ENCODE results near the gene FRMD8. TPM values are rescaled to one million over a fixed set of nuclear protein-coding genes. Genes with fewer than 3 reads are reported as not detected.
A peak's percentile ranks its signal among the peaks of the same experiment; 100 is the strongest.

Gene FRMD8
- total RNA-seq, 1 donor from 2014 or later: 49.6 TPM

DNA sequence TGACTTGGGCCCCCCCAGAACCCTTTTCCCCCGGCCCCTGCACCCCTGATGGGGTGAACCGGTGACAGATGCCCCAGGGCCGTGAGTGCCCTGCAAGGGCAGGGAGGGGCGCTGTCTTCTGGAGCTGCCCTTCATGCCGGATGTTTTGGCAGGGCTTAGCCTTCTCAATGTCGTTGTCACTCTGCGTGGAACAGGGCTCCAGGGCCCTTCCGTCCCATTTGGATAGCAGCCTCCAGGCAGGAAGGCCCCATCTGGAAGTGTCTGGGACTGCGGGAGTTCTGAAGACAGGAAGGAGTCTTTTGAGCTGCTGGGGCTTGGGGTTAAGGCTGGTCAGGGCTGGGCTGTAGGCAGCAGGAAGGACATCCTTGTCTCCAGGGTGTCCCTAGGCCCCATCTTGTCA lies 4.6 kb downstream of the FRMD8 start:
- H3K27me3 Mint-ChIP-seq (ENCODE audit: low read depth): no peaks in the 10 kb centered on the region
- H3K27ac Mint-ChIP-seq (ENCODE audit: unreplicated experiment): peak overlapping the region; percentile 87
- TF ChIP-seq, protein P1, sequence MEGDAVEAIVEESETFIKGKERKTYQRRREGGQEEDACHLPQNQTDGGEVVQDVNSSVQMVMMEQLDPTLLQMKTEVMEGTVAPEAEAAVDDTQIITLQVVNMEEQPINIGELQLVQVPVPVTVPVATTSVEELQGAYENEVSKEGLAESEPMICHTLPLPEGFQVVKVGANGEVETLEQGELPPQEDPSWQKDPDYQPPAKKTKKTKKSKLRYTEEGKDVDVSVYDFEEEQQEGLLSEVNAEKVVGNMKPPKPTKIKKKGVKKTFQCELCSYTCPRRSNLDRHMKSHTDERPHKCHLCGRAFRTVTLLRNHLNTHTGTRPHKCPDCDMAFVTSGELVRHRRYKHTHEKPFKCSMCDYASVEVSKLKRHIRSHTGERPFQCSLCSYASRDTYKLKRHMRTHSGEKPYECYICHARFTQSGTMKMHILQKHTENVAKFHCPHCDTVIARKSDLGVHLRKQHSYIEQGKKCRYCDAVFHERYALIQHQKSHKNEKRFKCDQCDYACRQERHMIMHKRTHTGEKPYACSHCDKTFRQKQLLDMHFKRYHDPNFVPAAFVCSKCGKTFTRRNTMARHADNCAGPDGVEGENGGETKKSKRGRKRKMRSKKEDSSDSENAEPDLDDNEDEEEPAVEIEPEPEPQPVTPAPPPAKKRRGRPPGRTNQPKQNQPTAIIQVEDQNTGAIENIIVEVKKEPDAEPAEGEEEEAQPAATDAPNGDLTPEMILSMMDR (IDR thresholded peaks at IDR 0.05): peak; percentile 32
- H3K9me3 Mint-ChIP-seq (ENCODE audit: low read depth): no peaks in the 10 kb centered on the region
- peaks cover 51% of the 10 kb centered on the region for H3K4me1 Mint-ChIP-seq (ENCODE audit: low read depth)
- peaks cover 4% of the 10 kb centered on the region for H3K36me3 Mint-ChIP-seq (ENCODE audit: low read depth)
- DNase-seq (ENCODE audit: low spot score): no peak
- peak overlapping the region; percentile 63 for H3K4me3 Mint-ChIP-seq (ENCODE audit: unreplicated experiment)

DNA sequence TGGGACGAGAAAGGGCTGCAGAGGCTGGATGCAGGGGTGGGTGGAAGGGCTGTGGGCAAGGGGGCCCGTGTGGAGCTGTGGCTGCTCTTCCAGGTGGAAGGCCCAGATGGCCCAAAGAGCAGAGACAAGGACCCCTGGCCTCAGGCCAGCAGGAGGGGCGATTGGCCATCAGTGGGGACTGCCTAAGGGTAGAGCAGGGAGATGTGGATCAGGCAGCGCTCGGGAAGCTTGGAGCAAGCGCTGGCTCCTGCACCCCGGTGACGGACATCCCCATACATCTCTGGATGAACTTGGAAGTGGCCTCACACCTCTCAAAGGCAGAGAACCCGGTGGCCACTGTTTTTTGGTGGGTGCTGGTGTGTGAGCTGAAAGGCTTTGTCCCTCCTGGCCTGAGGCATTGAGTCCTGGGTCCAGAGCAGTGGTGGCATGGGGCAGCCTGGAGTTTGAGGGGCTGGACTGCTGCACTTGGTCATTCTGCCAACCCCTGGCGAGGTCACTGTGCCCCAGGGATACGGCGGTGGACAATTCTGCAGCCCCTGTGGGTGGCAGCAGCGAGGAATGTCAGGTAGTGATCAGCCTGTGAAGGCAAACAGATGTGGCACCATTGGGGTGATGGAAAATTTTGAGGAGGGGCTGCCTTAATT lies 5.9 kb downstream of the FRMD8 start:
- peaks cover 7% of the 10 kb centered on the region for H3K36me3 Mint-ChIP-seq (ENCODE audit: low read depth)

DNA sequence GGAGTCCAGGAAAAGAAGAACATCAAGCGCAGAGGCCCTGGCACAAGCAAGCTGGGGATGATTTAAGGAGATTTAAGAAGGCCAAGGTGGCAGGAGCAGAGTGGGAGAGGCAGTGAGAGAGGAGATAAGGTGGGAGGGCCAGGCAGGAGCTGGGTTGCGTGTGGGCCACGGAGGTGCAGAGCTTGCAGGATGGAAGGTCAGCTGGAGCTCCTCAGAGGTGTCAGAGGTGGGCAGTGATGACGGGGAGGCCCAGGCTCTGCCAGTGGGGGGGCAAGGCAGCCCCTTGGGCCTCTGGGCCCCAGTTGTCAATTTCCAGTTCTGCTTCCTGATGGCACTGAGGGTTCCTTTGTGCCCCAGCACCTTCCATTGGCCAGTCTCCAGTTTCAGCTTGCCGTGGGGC lies 6.5 kb downstream of the FRMD8 start:
- TF ChIP-seq, protein P1 (IDR thresholded peaks at IDR 0.05): no peak
- DNase-seq (ENCODE audit: low spot score): no peak
- Mint-ChIP-seq H3K36me3 (ENCODE audit: low read depth) (peaks cover 9% of the 10 kb centered on the region), H3K4me1 (ENCODE audit: low read depth) (peaks cover 37% of the 10 kb centered on the region), H3K4me3 (ENCODE audit: unreplicated experiment) (no peak overlapping the region), H3K27me3 (ENCODE audit: low read depth) (no peaks in the 10 kb centered on the region), H3K9me3 (ENCODE audit: low read depth) (no peaks in the 10 kb centered on the region), H3K27ac (ENCODE audit: unreplicated experiment) (peak overlapping the region; percentile 49)

More for the DNA sequence above, 5.9 kb downstream of the FRMD8 start:
- H3K9me3 Mint-ChIP-seq (ENCODE audit: low read depth): no peaks in the 10 kb centered on the region
- TF ChIP-seq, protein P1 (IDR thresholded peaks at IDR 0.05): no peak
- H3K4me1 Mint-ChIP-seq (ENCODE audit: low read depth): peaks cover 43% of the 10 kb centered on the region
- H3K27ac Mint-ChIP-seq (ENCODE audit: unreplicated experiment): no peak overlapping the region
- no peak for DNase-seq (ENCODE audit: low spot score)
- no peaks in the 10 kb centered on the region for H3K27me3 Mint-ChIP-seq (ENCODE audit: low read depth)
- H3K4me3 Mint-ChIP-seq (ENCODE audit: unreplicated experiment): no peak overlapping the region

DNA sequence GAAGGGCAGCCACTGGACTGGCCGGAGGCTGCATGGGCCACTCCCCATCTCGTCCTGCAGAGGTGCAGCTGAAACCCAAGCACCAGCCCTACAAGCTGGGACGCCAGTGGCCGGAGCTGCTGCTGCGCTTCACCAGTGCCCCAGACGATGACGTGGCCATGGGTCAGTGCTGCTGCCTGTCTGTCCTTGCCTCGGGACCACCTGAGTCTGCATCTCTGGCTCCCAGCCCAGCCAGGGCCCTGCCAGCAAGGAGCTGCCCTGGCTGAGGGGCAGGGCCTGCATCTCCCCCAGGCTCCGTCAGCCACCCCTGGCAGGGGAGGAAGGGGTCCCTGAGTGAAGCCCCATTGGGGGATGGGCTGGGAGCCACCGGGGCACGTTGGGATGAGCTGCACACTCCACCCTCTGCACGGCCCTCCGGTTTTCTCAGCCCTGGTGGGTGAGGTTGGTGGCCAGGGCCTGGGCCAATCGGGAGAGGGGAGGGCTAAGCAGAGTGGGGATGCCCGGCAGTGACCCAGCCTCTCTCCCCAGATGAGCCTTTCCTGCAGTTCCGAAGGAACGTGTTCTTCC lies 7.2 kb downstream of the FRMD8 start:
- H3K4me3 Mint-ChIP-seq (ENCODE audit: unreplicated experiment): no peak overlapping the region
- H3K36me3 Mint-ChIP-seq (ENCODE audit: low read depth): peaks cover 12% of the 10 kb centered on the region
- DNase-seq (ENCODE audit: low spot score): no peak

DNA sequence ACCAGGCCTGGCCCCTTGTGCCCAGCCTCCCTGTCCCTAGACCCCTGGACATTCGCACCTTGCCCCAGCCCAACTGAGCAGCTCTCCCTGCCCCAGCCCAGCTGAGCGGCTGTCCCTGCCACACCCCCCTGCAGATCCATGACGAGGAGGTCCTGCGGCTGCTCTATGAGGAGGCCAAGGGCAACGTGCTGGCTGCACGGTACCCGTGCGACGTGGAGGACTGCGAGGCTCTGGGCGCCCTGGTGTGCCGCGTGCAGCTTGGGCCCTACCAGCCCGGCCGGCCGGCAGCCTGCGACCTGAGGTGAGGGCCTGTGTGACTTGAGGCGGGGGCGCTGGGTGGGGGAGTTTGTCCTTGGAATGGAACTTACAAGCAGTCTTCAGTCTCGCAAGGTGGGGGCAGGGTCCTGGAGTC lies 7.7 kb downstream of the FRMD8 start:
- Mint-ChIP-seq H3K36me3 (ENCODE audit: low read depth) (peaks cover 12% of the 10 kb centered on the region), H3K4me1 (ENCODE audit: low read depth) (peaks cover 25% of the 10 kb centered on the region), H3K27ac (ENCODE audit: unreplicated experiment) (no peak overlapping the region), H3K4me3 (ENCODE audit: unreplicated experiment) (no peak overlapping the region), H3K9me3 (ENCODE audit: low read depth) (no peaks in the 10 kb centered on the region), H3K27me3 (ENCODE audit: low read depth) (no peaks in the 10 kb centered on the region)
- TF ChIP-seq, protein P1 (IDR thresholded peaks at IDR 0.05): no peak
- peak; percentile 92 for DNase-seq (ENCODE audit: low spot score)

More for the DNA sequence above, 7.2 kb downstream of the FRMD8 start:
- peaks cover 30% of the 10 kb centered on the region for H3K4me1 Mint-ChIP-seq (ENCODE audit: low read depth)
- H3K9me3 Mint-ChIP-seq (ENCODE audit: low read depth): no peaks in the 10 kb centered on the region
- no peaks in the 10 kb centered on the region for H3K27me3 Mint-ChIP-seq (ENCODE audit: low read depth)
- TF ChIP-seq, protein P1 (IDR thresholded peaks at IDR 0.05): no peak
- no peak overlapping the region for H3K27ac Mint-ChIP-seq (ENCODE audit: unreplicated experiment)
